ENCODE results near the gene CIROP. TPM values are rescaled to one million over a fixed set of nuclear protein-coding genes. Genes with fewer than 3 reads are reported as not detected.

The CIROP gene
- total and polyA plus RNA-seq, 9 of the 15 experiments (the other 6 are each of a cell fraction or from before 2014, with no cell fraction given), result not detected

- TF ChIP-seq ZFP91 (CRISPR knock-in tag; IDR thresholded peaks at IDR 0.05) (no peak), E2F8 (IDR thresholded peaks at IDR 0.05; ENCODE audit: low read depth, partially characterized antibody) (peak; percentile 58), RBM25 (IDR thresholded peaks at IDR 0.05; ENCODE audit: low read depth, low read length, severe bottlenecking) (no peak), ETS1 (conservative IDR thresholded peaks at IDR 0.05; ENCODE audit: control insufficient read depth, low read depth, low read length) (peak; percentile 64; the same call in 1 of the 2 replicates), ZNF408 (CRISPR knock-in tag; IDR thresholded peaks at IDR 0.05; ENCODE audit: low read depth) (no peak), POLR2G (IDR thresholded peaks at IDR 0.05; ENCODE audit: low read depth, low read length) (no peak), ATF3 (IDR thresholded peaks at IDR 0.05) (no peak), ATF3 (CRISPR knock-in tag; conservative IDR thresholded peaks at IDR 0.05) (peak; percentile 29; the same call in 1 of the 2 replicates), SMARCE1 (IDR thresholded peaks at IDR 0.05) (no peak), GATAD2A (IDR thresholded peaks at IDR 0.05) (no peak), ZBTB33 (CRISPR knock-in tag; IDR thresholded peaks at IDR 0.05) (peak; percentile 82), NFIX (CRISPR knock-in tag; IDR thresholded peaks at IDR 0.05; ENCODE audit: low read depth) (no peak), BCLAF1 (IDR thresholded peaks at IDR 0.05; ENCODE audit: borderline replicate concordance in 1 of 2, control insufficient read depth in 1 of 2, low read depth in 2 of 2, low read length in 1 of 2) (no peak), BDP1 (IDR thresholded peaks at IDR 0.05; ENCODE audit: insufficient read depth, insufficient read length) (no peak)
Measured at GRCh38 chr14:23120541-23121251, 15.9 kb upstream of the CIROP start (continued).

All from K562 (cell line).